ENCODE data around the gene COL5A1. TPM values are rescaled to one million over a fixed set of nuclear protein-coding genes. Genes with fewer than 3 reads are reported as not detected.

Gene COL5A1
- total RNA-seq, 2 experiments from 2014 or later = 0.23 to 0.24 TPM

DNA sequence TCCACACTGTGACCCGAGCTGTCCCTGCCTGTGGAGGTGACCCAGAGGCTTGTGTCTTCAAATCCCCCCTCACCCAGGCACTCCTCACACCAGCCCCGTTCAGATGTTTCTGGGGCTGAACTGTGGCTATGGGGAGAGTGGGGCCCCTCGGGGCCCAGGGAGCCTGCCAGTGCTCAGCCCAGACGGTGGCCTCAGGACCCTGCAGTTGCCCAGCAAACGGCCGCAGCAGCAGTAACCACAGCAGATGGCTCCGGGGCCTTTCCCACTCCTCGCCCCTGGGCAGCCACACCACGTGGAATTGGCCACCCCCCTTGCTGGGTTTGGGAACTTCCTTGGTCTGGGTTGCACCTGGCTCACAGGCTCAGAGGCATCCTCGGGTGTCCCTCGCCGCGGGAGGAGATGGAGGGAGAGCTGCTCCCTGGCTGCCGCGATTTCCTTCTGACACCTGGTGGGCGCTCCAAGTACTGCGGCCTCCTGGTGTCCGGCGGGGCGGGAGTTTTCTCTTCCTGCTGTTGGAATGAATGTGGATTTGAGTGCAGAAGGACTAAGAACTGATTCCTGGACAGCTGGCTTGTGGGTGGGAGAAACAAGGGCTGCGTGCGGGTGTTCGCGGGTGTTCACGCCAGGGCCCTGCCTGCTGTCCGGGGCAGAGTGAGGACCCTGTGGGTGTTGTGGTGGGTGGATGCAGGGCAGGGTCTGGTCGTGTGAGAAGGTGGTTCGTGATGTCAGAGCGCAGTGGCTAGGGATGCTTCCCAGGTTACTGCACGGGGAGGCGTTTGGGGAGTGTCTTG, 97.5 kb downstream of the COL5A1 start:
- H3K9me3 Mint-ChIP-seq = no peaks in the 10 kb centered on the region
- peaks cover 5% of the 10 kb centered on the region for H3K27me3 Mint-ChIP-seq
- H3K36me3 Mint-ChIP-seq = no peaks in the 10 kb centered on the region
- no peak overlapping the region for H3K27ac Mint-ChIP-seq
- H3K4me1 Mint-ChIP-seq = no peaks in the 10 kb centered on the region
- peak; percentile 39 for DNase-seq
- no peak overlapping the region for H3K4me3 Mint-ChIP-seq

DNA sequence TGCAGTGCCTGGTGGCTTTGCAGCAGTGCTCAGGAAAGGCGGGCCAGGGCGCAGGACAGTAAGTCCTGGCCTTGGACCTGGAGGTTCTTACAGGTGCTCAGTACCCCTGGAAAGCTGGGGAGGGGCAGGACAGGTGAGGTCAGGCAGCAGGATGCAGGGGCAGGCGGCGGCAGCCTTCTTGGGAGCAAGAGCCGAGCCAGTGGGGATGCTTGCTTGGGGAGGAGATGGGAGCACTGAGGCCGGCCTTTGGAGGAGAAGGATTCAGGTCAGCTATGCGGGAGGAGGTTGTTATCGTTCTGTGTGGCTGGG, 98.0 kb downstream of the COL5A1 start:
- H3K27ac Mint-ChIP-seq = no peak overlapping the region
- peaks cover 5% of the 10 kb centered on the region for H3K27me3 Mint-ChIP-seq
- H3K36me3 Mint-ChIP-seq = no peaks in the 10 kb centered on the region
- H3K4me3 Mint-ChIP-seq = no peak overlapping the region
- H3K4me1 Mint-ChIP-seq = no peaks in the 10 kb centered on the region
- H3K9me3 Mint-ChIP-seq = no peaks in the 10 kb centered on the region
- DNase-seq = no peak

DNA sequence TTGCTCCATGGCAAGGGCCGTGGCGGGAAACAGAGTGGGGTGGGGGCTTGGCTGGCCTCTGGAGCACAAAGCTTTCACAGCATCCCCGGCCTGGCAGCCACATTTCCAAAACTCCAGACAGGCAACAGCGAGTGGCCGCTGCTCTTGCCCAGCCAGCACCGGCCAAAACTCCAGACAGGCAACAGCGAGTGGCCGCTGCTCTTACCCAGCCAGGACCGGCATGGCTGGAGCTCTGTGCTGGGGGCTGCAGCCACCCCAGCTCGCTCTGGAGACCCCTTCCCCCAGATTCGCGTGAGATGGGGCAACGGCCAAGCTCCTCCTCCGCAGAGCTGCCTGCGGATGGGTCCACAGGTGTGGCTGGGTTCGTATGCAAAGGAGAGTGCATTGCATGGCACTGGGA, 98.5 kb downstream of the COL5A1 start:
- Mint-ChIP-seq H3K9me3 (no peaks in the 10 kb centered on the region), H3K4me1 (no peaks in the 10 kb centered on the region), H3K27ac (no peak overlapping the region), H3K36me3 (no peaks in the 10 kb centered on the region), H3K4me3 (no peak overlapping the region), H3K27me3 (peaks cover 5% of the 10 kb centered on the region)
- DNase-seq = no peak

DNA sequence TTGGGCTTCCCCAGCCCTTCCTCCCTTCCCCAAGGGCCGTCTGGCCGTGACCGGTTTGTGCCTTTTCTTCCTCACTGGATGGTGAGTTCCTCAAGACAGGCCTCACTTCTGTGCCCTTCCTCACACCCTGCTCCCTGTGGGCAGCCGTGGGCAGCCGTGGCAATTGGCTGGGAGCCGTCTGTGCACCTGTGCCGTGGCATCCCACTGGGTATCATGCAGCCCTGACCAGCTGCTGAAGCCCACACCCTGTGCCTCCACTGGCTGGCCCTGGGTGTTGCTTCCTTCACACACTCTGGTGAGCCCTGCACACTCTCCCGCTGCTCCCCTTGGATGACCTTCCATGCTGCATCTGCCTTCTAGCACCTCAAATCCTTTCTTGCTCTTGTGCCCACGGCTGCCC, 100.2 kb downstream of the COL5A1 start:
- no peak overlapping the region for H3K4me3 Mint-ChIP-seq
- no peaks in the 10 kb centered on the region for H3K36me3 Mint-ChIP-seq

DNA sequence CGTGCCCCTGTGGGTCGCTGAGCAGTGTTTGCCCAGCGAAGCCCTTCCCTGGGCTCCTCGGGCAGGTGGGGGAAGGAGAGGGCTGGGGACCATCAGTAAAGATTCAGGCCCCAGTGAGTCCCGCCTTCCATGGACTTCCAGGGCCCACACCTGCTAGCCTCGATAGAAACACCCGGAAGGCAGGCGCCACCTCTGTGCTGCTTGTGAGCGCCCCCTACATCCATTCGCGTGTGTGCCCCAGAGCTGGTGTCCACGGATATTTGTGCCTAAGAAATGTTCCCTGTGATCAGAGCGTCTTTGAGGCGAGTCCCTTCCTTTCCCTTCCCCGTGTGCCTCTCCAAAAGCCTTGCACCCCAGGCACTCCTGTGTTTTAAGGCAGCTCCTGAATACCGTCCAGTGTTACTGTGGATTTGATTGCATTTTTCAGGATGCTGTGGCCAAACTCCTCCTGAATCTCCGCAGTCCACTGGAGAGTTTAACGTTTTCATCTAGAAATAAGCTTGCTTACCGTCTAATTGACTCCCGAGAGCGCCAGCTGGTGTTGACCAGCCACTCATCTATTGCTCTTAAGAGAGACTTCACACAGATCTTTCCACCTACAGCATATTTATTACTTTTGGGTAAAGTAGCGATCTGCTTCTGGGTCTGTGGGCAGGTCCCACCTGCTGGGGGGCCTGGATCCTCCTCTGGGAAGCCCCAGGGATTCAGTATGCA, 101.4 kb downstream of the COL5A1 start:
- Mint-ChIP-seq H3K27ac (no peak overlapping the region), H3K9me3 (no peaks in the 10 kb centered on the region), H3K27me3 (peaks cover 5% of the 10 kb centered on the region), H3K36me3 (no peaks in the 10 kb centered on the region), H3K4me3 (no peak overlapping the region), H3K4me1 (no peaks in the 10 kb centered on the region)
- no peak for DNase-seq

More for the DNA sequence above, 100.2 kb downstream of the COL5A1 start:
- Mint-ChIP-seq H3K27ac (no peak overlapping the region), H3K4me1 (no peaks in the 10 kb centered on the region), H3K9me3 (no peaks in the 10 kb centered on the region), H3K27me3 (peaks cover 5% of the 10 kb centered on the region)
- DNase-seq = no peak

DNA sequence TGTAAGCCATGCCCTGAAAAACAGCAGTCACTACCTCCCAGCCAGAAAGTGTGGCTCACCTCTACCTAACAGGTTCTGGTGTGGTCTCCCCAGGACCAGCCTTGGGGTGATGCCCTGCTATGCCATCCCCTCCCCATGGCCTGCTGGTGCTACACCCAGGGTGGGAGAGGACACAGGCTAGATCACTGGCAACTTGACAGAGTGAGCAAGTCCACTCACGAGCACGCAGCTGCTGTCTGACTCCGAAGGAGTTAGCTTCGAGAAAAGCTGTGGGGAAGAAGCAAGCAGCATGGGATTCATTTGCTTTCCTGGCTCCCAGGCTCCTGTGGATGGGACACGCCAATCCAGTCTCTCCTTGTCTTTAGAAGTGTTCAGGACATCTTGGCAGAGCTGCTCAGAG, 102.2 kb downstream of the COL5A1 start:
- Mint-ChIP-seq H3K9me3 (no peaks in the 10 kb centered on the region), H3K27me3 (peaks cover 5% of the 10 kb centered on the region), H3K4me1 (no peaks in the 10 kb centered on the region), H3K36me3 (no peaks in the 10 kb centered on the region), H3K4me3 (no peak overlapping the region), H3K27ac (no peak overlapping the region)
- no peak for DNase-seq

DNA sequence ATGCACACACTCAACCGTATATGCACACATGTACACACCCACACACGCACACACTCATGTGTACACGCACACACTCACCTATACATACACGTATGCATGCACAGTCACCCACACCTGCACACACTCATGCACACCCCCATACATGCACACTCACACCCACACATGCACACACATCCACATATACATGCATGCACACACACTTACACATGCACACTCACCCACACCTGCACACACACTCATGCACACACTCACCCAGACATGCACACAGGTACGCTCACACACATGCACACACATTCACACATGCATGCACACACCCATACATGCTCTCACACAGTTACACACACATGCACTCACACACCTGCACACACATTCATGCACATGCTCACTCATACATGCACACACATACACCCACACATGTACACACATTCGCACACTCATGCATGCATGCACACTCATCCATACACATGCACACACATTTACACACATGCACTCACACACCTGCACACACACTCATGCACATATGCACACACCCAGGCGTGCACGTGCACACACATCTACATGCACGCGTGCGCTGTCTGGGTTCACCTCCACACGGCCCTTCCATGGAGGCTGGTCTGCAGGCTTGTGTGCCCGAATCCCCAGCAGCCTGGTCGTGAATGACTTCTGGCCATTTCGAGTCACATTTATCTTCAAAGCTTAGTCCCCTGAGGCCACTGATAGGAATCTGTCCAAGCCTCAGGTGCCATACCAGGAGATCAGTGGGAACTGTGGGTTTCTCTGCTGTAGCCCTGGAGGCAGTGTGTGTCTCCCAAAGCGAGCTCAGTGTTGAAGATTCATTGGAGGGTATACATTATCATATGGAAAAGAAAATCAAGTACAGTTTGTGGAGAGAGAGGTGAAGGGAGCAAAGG, 103.0 kb downstream of the COL5A1 start:
- no peaks in the 10 kb centered on the region for H3K4me1 Mint-ChIP-seq
- no peak overlapping the region for H3K4me3 Mint-ChIP-seq
- no peak overlapping the region for H3K27ac Mint-ChIP-seq
- no peaks in the 10 kb centered on the region for H3K27me3 Mint-ChIP-seq
- no peaks in the 10 kb centered on the region for H3K36me3 Mint-ChIP-seq
- DNase-seq = no peak
- H3K9me3 Mint-ChIP-seq = no peaks in the 10 kb centered on the region

DNA sequence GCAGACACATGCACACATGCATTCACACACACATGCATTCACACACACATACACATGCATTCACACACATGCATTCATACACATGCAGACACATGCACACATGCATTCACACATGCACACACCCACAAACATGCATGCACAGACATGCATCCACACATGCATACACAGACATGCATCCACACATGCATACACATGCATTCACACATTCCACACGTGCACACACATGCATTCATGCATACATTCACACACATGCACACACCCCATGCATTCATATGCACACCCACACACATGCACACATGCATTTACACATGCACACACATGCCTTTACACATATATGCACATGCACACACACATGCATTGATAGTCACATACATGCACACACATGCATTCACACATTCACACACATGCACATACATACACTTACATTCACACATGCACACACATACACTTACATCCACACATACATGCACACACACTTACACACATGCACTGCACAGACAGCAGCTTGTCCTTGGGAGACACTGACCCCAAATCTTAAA, 106.4 kb downstream of the COL5A1 start:
- Mint-ChIP-seq H3K4me1 (no peaks in the 10 kb centered on the region), H3K4me3 (no peak overlapping the region), H3K36me3 (no peaks in the 10 kb centered on the region), H3K27me3 (no peaks in the 10 kb centered on the region), H3K27ac (no peak overlapping the region), H3K9me3 (no peaks in the 10 kb centered on the region)
- DNase-seq = no peak

DNA sequence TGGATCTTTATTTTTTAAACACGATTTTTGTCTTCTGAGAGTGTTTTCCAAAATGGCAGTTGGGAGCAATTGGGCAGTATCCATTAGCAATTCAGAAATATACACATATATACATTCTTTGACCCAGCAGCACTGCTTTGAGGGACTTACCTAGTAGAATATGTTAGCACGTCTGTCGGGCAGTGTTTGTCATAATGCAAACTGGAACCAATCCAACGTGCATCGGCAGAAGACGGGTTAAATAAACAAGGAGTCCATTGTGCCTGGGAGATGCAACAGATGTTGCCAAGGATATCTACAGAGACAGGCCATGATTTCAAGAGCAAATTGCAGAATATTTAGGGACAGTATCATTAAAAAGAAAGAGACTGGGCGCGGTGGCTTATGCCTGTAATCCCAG, 107.0 kb downstream of the COL5A1 start:
- Mint-ChIP-seq H3K27me3 (no peaks in the 10 kb centered on the region), H3K27ac (no peak overlapping the region), H3K9me3 (no peaks in the 10 kb centered on the region), H3K36me3 (no peaks in the 10 kb centered on the region), H3K4me1 (no peaks in the 10 kb centered on the region), H3K4me3 (no peak overlapping the region)
- DNase-seq = no peak

DNA sequence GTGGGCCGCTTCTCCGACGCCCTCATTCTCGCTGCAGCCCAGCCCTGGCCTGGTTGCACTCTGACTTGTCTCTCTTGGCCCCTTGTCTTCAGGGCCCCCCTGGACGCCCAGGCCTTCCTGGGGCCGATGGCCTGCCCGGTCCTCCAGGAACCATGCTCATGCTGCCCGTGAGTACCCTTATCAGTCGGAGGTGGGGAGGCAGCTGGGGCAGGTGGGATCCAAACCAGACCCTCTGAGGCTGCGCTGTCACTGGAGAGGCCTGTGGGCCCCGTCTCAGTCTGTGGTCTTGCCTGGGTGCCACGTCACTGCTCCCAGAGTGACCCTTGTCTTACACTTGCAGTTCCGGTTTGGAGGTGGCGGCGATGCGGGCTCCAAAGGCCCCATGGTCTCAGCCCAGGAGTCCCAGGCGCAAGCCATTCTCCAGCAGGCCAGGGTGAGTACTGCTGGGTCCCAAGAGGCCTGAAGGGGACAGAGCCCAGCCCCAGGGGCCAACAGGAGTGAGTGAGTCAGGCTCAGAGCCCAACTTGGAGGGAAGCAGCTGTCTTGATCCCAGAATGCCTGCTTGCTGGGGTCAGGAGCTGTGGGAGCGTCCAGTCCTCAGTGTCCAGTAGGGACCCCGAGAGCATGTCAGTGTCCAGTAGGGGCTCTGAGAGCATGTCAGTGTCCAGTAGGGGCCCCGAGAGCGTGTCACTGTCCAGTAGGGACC, 109.0 kb downstream of the COL5A1 start:
- H3K4me3 Mint-ChIP-seq = no peak overlapping the region
- H3K36me3 Mint-ChIP-seq = no peaks in the 10 kb centered on the region
- H3K27ac Mint-ChIP-seq = no peak overlapping the region
- DNase-seq = no peak
- H3K9me3 Mint-ChIP-seq = no peaks in the 10 kb centered on the region
- H3K4me1 Mint-ChIP-seq = no peaks in the 10 kb centered on the region
- no peaks in the 10 kb centered on the region for H3K27me3 Mint-ChIP-seq

DNA sequence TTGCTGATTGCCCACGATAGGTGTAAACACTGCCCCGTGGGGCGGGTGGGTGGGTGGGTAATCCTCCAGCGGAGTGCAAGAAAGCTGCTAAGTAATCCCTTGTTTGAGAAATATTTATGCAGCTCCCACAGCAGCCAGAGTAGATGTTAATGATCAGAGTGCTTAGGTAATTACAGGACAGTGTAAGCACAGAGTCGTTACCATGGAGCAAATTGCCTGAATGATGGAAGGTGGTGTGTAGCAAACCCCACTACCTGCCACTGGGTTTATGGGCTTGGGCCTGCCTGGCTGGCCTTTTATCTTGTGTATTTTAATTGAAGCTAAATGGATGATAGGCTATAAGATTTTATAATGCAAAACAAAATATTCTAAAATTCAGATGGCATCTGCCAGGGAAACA, 110.0 kb downstream of the COL5A1 start:
- no peaks in the 10 kb centered on the region for H3K27me3 Mint-ChIP-seq
- no peak overlapping the region for H3K27ac Mint-ChIP-seq
- H3K4me3 Mint-ChIP-seq = no peak overlapping the region
- no peaks in the 10 kb centered on the region for H3K36me3 Mint-ChIP-seq
- H3K4me1 Mint-ChIP-seq = no peaks in the 10 kb centered on the region
- no peaks in the 10 kb centered on the region for H3K9me3 Mint-ChIP-seq
- DNase-seq = no peak

DNA sequence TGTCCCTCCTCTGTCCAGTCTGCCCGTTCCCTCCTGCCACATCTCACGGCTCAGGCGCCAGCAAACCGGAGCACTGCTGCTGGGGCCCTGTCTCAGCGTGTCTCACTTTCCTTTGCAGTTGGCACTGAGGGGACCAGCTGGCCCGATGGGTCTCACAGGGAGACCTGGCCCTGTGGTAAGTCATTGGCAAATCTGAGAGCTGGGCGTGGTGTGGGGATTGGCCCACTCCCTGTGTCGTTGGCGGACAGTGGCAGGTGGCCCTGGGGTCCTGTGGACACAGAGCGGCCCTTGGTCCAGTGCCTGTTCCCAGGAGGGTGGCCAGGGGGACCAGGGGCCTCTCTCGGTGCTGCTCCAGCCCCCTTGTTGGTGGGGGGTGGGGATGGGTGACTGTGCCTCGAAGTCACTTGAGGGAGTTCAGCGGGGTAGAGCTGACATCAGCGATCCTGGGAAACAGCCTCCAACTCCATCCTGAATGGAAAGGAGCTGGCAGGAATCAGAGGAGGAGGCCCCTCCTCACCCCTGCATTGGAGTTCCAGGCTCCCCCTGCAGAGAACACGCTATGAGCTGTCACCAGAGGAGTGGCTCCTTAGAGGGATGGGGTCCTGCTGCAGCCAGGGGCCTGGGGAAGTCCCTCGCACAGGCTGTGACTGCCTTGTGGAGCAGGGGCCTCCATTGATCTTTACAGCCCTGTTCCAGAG, 111.0 kb downstream of the COL5A1 start:
- Mint-ChIP-seq H3K9me3 (no peaks in the 10 kb centered on the region), H3K27ac (no peak overlapping the region), H3K4me3 (no peak overlapping the region), H3K36me3 (no peaks in the 10 kb centered on the region), H3K27me3 (no peaks in the 10 kb centered on the region), H3K4me1 (no peaks in the 10 kb centered on the region)
- no peak for DNase-seq

DNA sequence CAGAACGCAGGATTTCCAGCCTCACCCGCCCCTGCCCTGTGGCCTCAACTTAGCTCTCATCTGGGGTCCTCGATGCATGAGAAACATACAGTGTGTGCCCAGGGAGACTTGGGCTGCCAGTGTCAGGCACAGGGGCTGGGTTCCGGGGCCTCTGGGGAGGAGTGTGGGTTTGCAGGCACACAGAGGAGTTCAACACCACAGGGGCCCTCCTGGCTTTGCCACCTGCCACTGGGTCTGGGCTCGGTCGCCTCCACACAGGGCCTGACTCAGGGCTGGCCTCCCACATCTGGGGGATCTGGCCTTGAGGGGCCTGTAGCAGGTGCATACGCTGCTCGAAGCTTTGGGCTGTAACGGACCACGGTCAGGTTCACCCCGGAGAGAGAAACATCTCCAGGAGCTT, 111.6 kb downstream of the COL5A1 start:
- Mint-ChIP-seq H3K27me3 (no peaks in the 10 kb centered on the region), H3K27ac (no peak overlapping the region), H3K4me1 (no peaks in the 10 kb centered on the region), H3K36me3 (no peaks in the 10 kb centered on the region), H3K4me3 (no peak overlapping the region), H3K9me3 (no peaks in the 10 kb centered on the region)
- no peak for DNase-seq

DNA sequence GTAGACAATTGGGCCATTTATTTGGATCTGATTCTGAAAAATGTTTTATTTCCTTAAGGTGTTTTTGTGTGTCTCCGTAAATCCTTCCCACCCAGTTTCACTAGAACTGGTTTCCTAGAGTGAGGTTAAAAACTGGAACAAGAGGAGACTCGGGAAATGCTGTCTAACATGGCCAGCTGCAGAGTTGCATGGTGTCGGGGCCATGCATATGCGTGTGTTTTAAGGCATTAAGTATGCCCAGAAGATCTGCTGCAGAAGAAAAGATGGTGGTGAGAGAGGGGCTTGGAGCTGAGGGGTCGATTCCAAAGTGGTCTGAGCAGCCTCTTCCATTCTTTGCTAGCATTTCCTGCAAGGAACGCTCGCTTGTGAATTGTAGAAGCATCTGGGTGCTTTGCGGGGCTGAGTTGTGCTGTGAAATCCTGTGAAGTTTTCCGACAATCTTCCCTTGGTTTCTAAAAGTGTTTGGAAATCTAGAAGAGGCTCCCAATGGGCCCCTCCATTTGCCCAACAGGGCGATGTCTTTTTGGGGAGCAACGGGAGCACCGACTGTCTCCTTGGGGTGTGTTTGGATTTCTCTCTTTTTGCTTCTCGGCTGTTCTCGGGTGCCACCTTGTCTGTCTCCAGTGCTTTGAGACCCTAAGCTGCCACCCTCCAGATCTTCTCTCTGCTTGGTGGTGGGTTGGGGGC, 113.8 kb downstream of the COL5A1 start:
- Mint-ChIP-seq H3K9me3 (peaks cover 3% of the 10 kb centered on the region), H3K36me3 (no peaks in the 10 kb centered on the region), H3K27me3 (no peaks in the 10 kb centered on the region), H3K4me3 (no peak overlapping the region), H3K4me1 (no peaks in the 10 kb centered on the region), H3K27ac (no peak overlapping the region)
- DNase-seq = no peak
